ENCODE data around the gene ELP1.

ELP1 gene

DNA sequence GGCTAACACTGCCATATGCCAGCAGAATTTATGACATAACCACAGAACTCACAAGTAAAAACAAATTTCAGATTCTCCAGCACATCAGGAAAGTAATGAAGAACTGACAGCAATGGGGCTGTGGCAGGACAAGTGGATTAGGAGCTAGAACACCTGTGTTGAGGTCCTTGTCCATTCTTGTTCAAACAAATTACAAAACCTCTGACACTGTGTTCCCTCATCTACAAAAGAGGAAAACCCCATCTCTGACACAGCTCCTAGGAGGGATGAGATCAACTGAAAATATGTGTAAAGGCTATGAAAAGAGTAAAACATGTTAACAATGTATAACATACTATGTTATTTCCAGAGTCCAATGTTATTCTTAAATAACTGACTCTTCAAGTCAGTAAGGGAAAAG, 23.5 kb downstream of the ELP1 start:
- TF ChIP-seq FOXM1 (IDR thresholded peaks at IDR 0.05; ENCODE audit: borderline replicate concordance, low read depth) (no peak), CEBPB (IDR thresholded peaks at IDR 0.05) (no peak), EP300 (IDR thresholded peaks at IDR 0.05; ENCODE audit: borderline replicate concordance) (no peak), ZBTB7A (IDR thresholded peaks at IDR 0.05; ENCODE audit: low read depth) (no peak), YY1 (IDR thresholded peaks at IDR 0.05; ENCODE audit: low read depth) (no peak), NFIC (IDR thresholded peaks at IDR 0.05) (no peak), TCF12 (IDR thresholded peaks at IDR 0.05; ENCODE audit: low read depth) (no peak), CREB1 (IDR thresholded peaks at IDR 0.05; ENCODE audit: low read depth) (no peak), TEAD4 (IDR thresholded peaks at IDR 0.05) (no peak), RAD21 (IDR thresholded peaks at IDR 0.05; ENCODE audit: low read depth) (no peak), TAF1 (IDR thresholded peaks at IDR 0.05; ENCODE audit: low read depth) (no peak), EGR1 (IDR thresholded peaks at IDR 0.05) (no peak)
- TF ChIP-seq, protein P1, sequence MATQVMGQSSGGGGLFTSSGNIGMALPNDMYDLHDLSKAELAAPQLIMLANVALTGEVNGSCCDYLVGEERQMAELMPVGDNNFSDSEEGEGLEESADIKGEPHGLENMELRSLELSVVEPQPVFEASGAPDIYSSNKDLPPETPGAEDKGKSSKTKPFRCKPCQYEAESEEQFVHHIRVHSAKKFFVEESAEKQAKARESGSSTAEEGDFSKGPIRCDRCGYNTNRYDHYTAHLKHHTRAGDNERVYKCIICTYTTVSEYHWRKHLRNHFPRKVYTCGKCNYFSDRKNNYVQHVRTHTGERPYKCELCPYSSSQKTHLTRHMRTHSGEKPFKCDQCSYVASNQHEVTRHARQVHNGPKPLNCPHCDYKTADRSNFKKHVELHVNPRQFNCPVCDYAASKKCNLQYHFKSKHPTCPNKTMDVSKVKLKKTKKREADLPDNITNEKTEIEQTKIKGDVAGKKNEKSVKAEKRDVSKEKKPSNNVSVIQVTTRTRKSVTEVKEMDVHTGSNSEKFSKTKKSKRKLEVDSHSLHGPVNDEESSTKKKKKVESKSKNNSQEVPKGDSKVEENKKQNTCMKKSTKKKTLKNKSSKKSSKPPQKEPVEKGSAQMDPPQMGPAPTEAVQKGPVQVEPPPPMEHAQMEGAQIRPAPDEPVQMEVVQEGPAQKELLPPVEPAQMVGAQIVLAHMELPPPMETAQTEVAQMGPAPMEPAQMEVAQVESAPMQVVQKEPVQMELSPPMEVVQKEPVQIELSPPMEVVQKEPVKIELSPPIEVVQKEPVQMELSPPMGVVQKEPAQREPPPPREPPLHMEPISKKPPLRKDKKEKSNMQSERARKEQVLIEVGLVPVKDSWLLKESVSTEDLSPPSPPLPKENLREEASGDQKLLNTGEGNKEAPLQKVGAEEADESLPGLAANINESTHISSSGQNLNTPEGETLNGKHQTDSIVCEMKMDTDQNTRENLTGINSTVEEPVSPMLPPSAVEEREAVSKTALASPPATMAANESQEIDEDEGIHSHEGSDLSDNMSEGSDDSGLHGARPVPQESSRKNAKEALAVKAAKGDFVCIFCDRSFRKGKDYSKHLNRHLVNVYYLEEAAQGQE (IDR thresholded peaks at IDR 0.05; ENCODE audit: low read depth), result no peak
- TF ChIP-seq, protein P2, sequence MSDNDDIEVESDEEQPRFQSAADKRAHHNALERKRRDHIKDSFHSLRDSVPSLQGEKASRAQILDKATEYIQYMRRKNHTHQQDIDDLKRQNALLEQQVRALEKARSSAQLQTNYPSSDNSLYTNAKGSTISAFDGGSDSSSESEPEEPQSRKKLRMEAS (IDR thresholded peaks at IDR 0.05), result no peak
- TF ChIP-seq, protein P3, sequence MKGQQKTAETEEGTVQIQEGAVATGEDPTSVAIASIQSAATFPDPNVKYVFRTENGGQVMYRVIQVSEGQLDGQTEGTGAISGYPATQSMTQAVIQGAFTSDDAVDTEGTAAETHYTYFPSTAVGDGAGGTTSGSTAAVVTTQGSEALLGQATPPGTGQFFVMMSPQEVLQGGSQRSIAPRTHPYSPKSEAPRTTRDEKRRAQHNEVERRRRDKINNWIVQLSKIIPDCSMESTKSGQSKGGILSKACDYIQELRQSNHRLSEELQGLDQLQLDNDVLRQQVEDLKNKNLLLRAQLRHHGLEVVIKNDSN (IDR thresholded peaks at IDR 0.05), result no peak

DNA sequence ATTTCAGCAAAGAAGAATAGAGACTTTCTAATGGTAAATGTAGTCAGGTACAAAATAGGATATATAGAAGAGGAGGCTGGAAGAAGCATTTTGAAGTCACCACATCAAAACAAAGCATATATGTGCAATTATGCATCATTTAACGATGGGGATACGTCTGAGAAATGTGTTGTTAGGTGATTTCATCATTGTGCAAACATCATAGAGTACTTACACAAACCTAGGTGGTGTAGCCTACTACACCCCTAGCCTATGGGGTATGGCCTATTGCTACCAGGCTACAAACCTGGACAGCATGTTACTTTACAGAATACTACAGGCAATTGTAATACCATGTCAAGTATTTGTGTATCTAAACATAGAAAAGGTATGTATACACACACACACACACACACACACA, 28.4 kb downstream of the ELP1 start:
- TF ChIP-seq EGR1 (IDR thresholded peaks at IDR 0.05), result no peak
- no peak for TF ChIP-seq FOXM1 (IDR thresholded peaks at IDR 0.05; ENCODE audit: borderline replicate concordance, low read depth)
- TF ChIP-seq CREB1 (IDR thresholded peaks at IDR 0.05; ENCODE audit: low read depth), result no peak
- TF ChIP-seq, protein P2 (IDR thresholded peaks at IDR 0.05), result no peak
- no peak for TF ChIP-seq ZBTB7A (IDR thresholded peaks at IDR 0.05; ENCODE audit: low read depth)
- TF ChIP-seq, protein P1 (IDR thresholded peaks at IDR 0.05; ENCODE audit: low read depth), result no peak
- no peak for TF ChIP-seq TCF12 (IDR thresholded peaks at IDR 0.05; ENCODE audit: low read depth)
- TF ChIP-seq CEBPB (IDR thresholded peaks at IDR 0.05), result no peak
- TF ChIP-seq TEAD4 (IDR thresholded peaks at IDR 0.05), result no peak
- TF ChIP-seq, protein P3 (IDR thresholded peaks at IDR 0.05), result no peak
- no peak for TF ChIP-seq NFIC (IDR thresholded peaks at IDR 0.05)
- TF ChIP-seq YY1 (IDR thresholded peaks at IDR 0.05; ENCODE audit: low read depth), result no peak
- TF ChIP-seq RAD21 (IDR thresholded peaks at IDR 0.05; ENCODE audit: low read depth), result no peak
- no peak for TF ChIP-seq TAF1 (IDR thresholded peaks at IDR 0.05; ENCODE audit: low read depth)

DNA sequence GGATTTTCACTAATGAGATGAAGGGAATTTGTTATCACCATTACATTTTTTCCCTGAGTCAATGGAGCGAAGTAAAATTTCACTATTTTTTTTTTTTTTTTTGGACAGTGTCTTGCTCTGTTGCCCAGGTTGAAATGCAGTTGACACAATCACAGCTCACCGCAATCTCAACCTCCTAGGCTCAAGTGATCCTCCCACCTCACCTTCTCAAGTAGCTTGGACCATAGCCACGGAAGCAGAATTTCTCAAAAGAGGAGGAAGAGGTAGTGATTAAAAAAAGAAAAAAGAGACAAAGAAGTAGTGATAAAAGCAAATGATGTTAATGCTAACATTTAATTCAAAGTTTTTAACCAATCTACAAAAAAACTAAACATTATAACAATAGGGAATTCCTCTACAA, 29.8 kb downstream of the ELP1 start:
- no peak for TF ChIP-seq TAF1 (IDR thresholded peaks at IDR 0.05; ENCODE audit: low read depth)
- TF ChIP-seq EP300 (IDR thresholded peaks at IDR 0.05; ENCODE audit: borderline replicate concordance), result no peak
- TF ChIP-seq ZBTB7A (IDR thresholded peaks at IDR 0.05; ENCODE audit: low read depth), result no peak

DNA sequence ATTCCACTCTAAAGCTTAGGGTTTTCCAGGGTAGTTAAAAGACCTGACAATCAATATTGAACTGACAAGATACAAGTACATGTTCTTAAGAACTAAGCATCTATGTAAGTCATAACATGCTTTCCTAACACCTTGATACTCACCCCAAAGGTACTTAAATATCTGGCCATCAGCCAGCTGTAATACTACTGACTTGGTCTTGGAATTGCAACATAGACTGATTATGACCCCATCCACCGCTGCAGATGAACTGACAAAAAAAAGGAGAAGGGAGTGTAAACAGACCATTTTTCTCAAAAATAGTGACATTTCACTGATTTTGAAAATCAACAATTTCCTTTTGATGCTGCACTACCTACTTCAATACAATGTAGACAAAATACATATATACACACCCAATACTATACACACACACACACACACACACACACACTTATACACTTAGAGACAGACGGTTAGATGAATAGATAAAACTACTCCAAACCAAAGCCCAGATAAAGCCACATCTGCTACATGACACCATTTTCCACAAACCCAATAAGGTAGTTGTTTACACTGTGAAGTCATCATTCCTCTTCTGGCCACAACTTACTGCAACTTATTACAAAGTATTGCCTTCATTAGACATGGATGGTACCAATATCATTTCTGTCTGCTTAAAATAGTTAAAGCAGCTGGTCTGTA, 30.4 kb downstream of the ELP1 start:
- TF ChIP-seq TAF1 (IDR thresholded peaks at IDR 0.05; ENCODE audit: low read depth) (no peak), YY1 (IDR thresholded peaks at IDR 0.05; ENCODE audit: low read depth) (no peak), FOXM1 (IDR thresholded peaks at IDR 0.05; ENCODE audit: borderline replicate concordance, low read depth) (no peak)
- TF ChIP-seq, protein P2 (IDR thresholded peaks at IDR 0.05), result no peak

DNA sequence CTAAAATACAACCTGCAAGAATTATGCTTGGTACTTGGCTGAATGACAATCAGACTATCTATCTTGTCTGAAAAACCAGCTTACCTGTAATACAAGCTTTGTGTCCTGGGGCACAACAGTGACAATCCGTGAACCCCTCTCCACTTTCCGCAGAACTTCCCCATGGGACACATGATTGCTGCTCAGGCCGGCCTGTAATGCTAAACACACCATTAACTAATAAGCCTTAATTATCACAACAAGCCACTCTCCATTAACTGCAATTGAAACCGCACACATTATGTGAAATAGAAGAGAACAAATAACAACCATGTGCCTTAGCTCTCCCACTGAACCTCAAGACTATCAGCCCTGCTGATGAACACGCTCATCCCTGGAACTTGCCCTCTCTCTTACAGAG, 33.7 kb downstream of the ELP1 start:
- TF ChIP-seq TCF12 (IDR thresholded peaks at IDR 0.05; ENCODE audit: low read depth) (no peak), TAF1 (IDR thresholded peaks at IDR 0.05; ENCODE audit: low read depth) (no peak), EGR1 (IDR thresholded peaks at IDR 0.05) (no peak), TEAD4 (IDR thresholded peaks at IDR 0.05) (no peak), FOXM1 (IDR thresholded peaks at IDR 0.05; ENCODE audit: borderline replicate concordance, low read depth) (no peak), ZBTB7A (IDR thresholded peaks at IDR 0.05; ENCODE audit: low read depth) (no peak), CEBPB (IDR thresholded peaks at IDR 0.05) (no peak), NFIC (IDR thresholded peaks at IDR 0.05) (no peak), YY1 (IDR thresholded peaks at IDR 0.05; ENCODE audit: low read depth) (no peak), RAD21 (IDR thresholded peaks at IDR 0.05; ENCODE audit: low read depth) (no peak), EP300 (IDR thresholded peaks at IDR 0.05; ENCODE audit: borderline replicate concordance) (no peak), CREB1 (IDR thresholded peaks at IDR 0.05; ENCODE audit: low read depth) (no peak)
- TF ChIP-seq, protein P2 (IDR thresholded peaks at IDR 0.05), result no peak
- TF ChIP-seq, protein P3 (IDR thresholded peaks at IDR 0.05), result no peak
- TF ChIP-seq, protein P1 (IDR thresholded peaks at IDR 0.05; ENCODE audit: low read depth), result no peak
